OCI-LY7 (cell line): ENCODE data around the gene TNFRSF17. TPM values are rescaled to one million over a fixed set of nuclear protein-coding genes. Genes with fewer than 3 reads are reported as not detected.

Experiments used
- BruUV-seq: library from RNA; stranded (reverse); fragments of 400-500 nt; replicated peaks from 2 replicates; lab custom pipeline; 2021; lab: Mats Ljungman, UMichigan
- CTCF ChIA-PET: fragments of 300-600 bp; sonication (Branson Sonifier 250); formaldehyde crosslinking; loops from one replicate; lab custom pipeline; 2022; ENCODE audit warnings: antibody characterized with exemption; ENCODE audit not compliant: unreplicated experiment; lab: Charles Lee
- POLR2A ChIA-PET: fragments of 300-600 bp; sonication (Branson Sonifier 250); formaldehyde crosslinking; loops from one replicate; lab custom pipeline; 2022; ENCODE audit warnings: antibody characterized with exemption; lab: Charles Lee
- DNase-seq: peaks from one replicate; pipeline ENCODE4 v3.0.0-alpha.2; 2015; ENCODE audit warnings: low spot score
- H2AFZ ChIP-seq: fragments of 200-600 bp; sonication (generic), shearing (Covaris generic); 2 replicates; pipeline ENCODE4 v1.6.1; 2014; ENCODE audit warnings: mild to moderate bottlenecking, antibody characterized with exemption, low read length, moderate library complexity
- H3K27ac ChIP-seq: fragments of 200-600 bp; sonication (generic); 2 replicates; pipeline ENCODE4 v1.5.1; 2014; ENCODE audit warnings: mixed run types, low read depth, mild to moderate bottlenecking, moderate library complexity, low read length, inconsistent platforms; ENCODE audit not compliant: poor library complexity, severe bottlenecking
- H3K36me3 ChIP-seq: fragments of 200-600 bp; sonication (generic); 2 replicates; pipeline ENCODE4 v1.6.1; 2014; ENCODE audit warnings: mild to moderate bottlenecking, antibody characterized with exemption, low read length, moderate library complexity, mixed read lengths; ENCODE audit not compliant: insufficient read depth
- H3K4me1 ChIP-seq: fragments of 200-600 bp; sonication (generic); 2 replicates; pipeline ENCODE4 v1.5.1; 2014; ENCODE audit warnings: mild to moderate bottlenecking, low read length; ENCODE audit not compliant: insufficient read depth, poor library complexity, severe bottlenecking
- H3K4me2 ChIP-seq: fragments of 200-600 bp; sonication (generic); 2 replicates; pipeline ENCODE4 v1.6.1; 2014; ENCODE audit warnings: mild to moderate bottlenecking, low read length
- H3K4me3 ChIP-seq: fragments of 200-600 bp; sonication (generic); 2 replicates; pipeline ENCODE4 v1.5.1; 2014; ENCODE audit warnings: mild to moderate bottlenecking, low read depth, low read length; ENCODE audit not compliant: poor library complexity, severe bottlenecking
- H3K79me2 ChIP-seq: fragments of 200-600 bp; sonication (generic); 2 replicates; pipeline ENCODE4 v1.6.1; 2016; ENCODE audit warnings: low read depth, mild to moderate bottlenecking, low read length, moderate library complexity, mixed read lengths; ENCODE audit not compliant: insufficient read depth
- H3K9me2 ChIP-seq: fragments of 200-600 bp; sonication (generic); 2 replicates; pipeline ENCODE4 v1.6.1; 2016; ENCODE audit warnings: mild to moderate bottlenecking, low read length, mixed read lengths; ENCODE audit not compliant: insufficient read depth
- H3K9me3 ChIP-seq: fragments of 200-600 bp; sonication (generic); 2 replicates; pipeline ENCODE4 v1.6.1; 2014; ENCODE audit warnings: mild to moderate bottlenecking, mixed run types, low read length, mixed read lengths
- H4K20me1 ChIP-seq: fragments of 200-600 bp; sonication (generic); 2 replicates; pipeline ENCODE4 v1.6.1; 2014; ENCODE audit warnings: mild to moderate bottlenecking, antibody characterized with exemption, low read length, moderate library complexity, mixed read lengths; ENCODE audit not compliant: insufficient read depth
- EZH2phosphoT487 ChIP-seq: fragments of 200-600 bp; sonication (generic); IDR thresholded peaks from 2 replicates; pipeline ENCODE4 v1.6.1; 2018; ENCODE audit warnings: low read depth, borderline replicate concordance, mild to moderate bottlenecking, mixed run types, antibody characterized with exemption, low read length, moderate library complexity, mixed read lengths
- intact Hi-C: fragments of 100-400 bp; cut with micrococcal nuclease; formaldehyde crosslinking; loops from one replicate; pipeline ENCODE4 v1.10.0; 2022; ENCODE audit not compliant: unreplicated experiment
- total RNA-seq, 2 experiments: library from RNA; depleted of rRNA in 1 of 2; stranded (reverse); fragments of >200 nt in 1 of 2; shearing (Covaris generic) in 1 of 2; gene quantifications; 2 replicates each; pipeline ENCODE4 v1.2.3, GENCODE V29; 2014 to 2022
- TF ChIP-seq, protein P1 (sequence below): fragments of 200-600 bp; sonication (generic); conservative IDR thresholded peaks from 2 replicates; pipeline ENCODE4 v1.5.1; 2014; ENCODE audit warnings: mild to moderate bottlenecking, antibody characterized with exemption, low read length, moderate library complexity, mixed read lengths

TNFRSF17 gene
- total RNA-seq, 2 experiments from 2014 or later, result 33.6 to 58.2 TPM

DNA sequence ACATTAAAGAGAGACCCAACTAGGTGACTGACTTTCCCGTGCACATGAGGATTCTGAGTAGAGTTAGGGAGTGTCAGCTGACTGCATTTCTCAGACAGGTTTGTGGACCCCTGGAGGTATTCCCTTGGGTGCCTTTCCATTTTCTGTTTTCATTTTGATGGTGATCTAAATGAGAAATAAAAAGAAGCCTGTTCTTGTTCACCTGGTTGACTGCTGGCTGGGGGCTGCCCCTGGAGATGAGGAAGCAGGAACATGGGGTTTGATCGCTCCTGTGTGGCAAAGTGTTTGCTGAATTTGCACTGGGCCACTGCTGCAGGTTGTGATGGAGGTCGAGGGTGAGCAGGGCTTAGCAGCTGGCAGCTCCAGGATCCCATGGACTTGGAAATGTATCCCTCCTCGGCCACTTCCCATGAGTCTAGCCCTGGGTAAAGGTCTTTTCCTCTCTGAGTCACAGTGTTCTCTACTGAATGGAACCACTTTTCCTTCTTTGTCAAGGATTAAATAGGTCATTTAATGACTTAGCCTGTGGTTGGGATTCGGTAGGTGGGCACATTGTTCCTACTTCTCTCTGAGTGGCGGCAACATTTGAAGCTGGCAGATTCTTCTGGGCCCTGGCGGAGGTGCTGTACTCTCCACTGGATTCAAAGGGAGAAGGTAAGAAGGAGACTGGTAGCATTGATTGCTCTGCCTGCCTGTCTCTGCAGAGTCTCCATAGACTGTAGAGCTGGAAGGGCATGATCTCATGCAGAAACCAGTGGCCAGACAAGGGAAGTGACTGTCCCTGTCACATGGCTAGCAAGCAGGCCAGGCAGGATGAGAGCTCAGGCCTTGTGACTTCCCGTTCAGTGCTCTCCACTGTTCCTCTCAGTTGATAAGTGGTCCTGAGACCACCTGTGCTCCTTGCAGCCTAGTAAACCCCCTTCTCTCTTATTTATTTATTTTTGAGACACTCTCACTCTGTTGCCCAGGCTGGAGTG, 29.4 kb downstream of the TNFRSF17 start:
- Histone ChIP-seq H3K79me2 (no peaks in the 10 kb centered on the region), H2AFZ (no peak overlapping the region), H4K20me1 (no peaks in the 10 kb centered on the region), H3K4me3 (no peak overlapping the region), H3K27ac (no peak overlapping the region), H3K9me2 (no peaks in the 10 kb centered on the region), H3K9me3 (no peaks in the 10 kb centered on the region), H3K36me3 (no peaks in the 10 kb centered on the region), H3K4me1 (peaks cover 14% of the 10 kb centered on the region), H3K4me2 (no peak overlapping the region)
- ChIA-PET POLR2A (interaction anchor here (0.5 to 1.0 kb wide), 2 partner anchors 16 to 17 kb away, joined by 3 to 4 read pairs; no protein-coding TSS in a partner anchor), CTCF (no interaction called here)
- no peak for DNase-seq
- TF ChIP-seq, protein P1, sequence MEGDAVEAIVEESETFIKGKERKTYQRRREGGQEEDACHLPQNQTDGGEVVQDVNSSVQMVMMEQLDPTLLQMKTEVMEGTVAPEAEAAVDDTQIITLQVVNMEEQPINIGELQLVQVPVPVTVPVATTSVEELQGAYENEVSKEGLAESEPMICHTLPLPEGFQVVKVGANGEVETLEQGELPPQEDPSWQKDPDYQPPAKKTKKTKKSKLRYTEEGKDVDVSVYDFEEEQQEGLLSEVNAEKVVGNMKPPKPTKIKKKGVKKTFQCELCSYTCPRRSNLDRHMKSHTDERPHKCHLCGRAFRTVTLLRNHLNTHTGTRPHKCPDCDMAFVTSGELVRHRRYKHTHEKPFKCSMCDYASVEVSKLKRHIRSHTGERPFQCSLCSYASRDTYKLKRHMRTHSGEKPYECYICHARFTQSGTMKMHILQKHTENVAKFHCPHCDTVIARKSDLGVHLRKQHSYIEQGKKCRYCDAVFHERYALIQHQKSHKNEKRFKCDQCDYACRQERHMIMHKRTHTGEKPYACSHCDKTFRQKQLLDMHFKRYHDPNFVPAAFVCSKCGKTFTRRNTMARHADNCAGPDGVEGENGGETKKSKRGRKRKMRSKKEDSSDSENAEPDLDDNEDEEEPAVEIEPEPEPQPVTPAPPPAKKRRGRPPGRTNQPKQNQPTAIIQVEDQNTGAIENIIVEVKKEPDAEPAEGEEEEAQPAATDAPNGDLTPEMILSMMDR, result no peak
- no peak for TF ChIP-seq EZH2phosphoT487
- intact Hi-C loops, result no loop called here
- no TSS peak for BruUV-seq

DNA sequence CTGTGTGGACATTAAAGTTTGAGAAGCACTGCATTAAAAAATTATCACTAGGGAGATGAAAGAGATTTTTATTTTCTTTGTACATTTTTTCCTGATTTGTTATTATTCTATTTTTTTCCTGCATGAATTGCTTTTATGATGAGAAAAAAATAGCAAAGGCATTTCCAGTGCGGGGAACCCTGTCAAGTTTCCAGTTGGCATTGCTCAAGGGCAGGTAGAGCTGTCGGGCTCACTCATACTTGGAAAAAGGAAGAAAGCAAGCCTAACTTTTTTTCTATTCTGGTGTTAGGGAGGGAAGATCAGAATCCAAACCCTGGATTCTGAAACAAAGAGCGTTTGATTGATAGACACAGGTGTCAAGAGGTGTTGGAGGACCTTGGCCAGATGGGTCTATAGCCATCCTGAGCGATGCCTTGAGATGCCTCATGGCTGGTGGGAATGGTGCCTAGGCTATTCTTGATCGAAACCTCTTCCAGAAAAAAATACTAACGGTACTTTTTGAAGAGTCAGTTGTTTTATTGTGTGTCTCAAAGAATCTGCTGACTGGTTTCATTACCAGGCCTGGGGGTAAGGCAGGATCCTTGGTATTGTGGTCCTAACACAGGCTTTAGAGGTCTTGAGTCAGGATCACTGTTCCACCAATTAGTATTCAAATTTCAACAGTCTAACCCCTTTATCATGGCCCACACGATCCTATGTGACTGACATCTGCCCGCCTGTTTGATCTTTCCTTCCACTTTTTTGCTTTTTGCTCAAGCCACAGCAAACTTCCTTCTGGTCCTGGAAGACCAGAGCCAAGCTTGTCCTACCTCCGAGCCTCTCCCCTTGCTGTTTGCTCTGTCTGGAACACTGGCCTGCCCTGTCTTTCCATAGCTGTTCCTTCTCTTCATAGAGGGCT, 31.7 kb downstream of the TNFRSF17 start:
- Histone ChIP-seq H3K9me2 (no peaks in the 10 kb centered on the region), H3K4me2 (0 out of 2 replicates have a peak overlapping the region, but pooled peaks have one; percentile 5), H4K20me1 (no peaks in the 10 kb centered on the region), H3K36me3 (no peaks in the 10 kb centered on the region), H2AFZ (no peak overlapping the region), H3K4me3 (no peak overlapping the region), H3K4me1 (peaks cover 14% of the 10 kb centered on the region), H3K9me3 (no peaks in the 10 kb centered on the region), H3K79me2 (no peaks in the 10 kb centered on the region), H3K27ac (no peak overlapping the region)
- ChIA-PET CTCF (interaction anchor here (0.6 kb wide), 1 partner anchor 797 kb away, joined by 15 read pairs; no protein-coding TSS in a partner anchor), POLR2A (interaction anchor here (0.7 kb wide), 1 partner anchor 48 kb away, joined by 5 read pairs; no protein-coding TSS in a partner anchor)
- no peak for DNase-seq
- no TSS peak for BruUV-seq
- intact Hi-C loops, result no loop called here
- TF ChIP-seq, protein P1, result no peak
- no peak for TF ChIP-seq EZH2phosphoT487
